Activated naive CD8-positive, alpha-beta T cell treated with anti-CD3 and anti-CD28 coated beads, Interleukin-2, amount 50 U/mL, for 24 hours (primary cell): Measurements from ENCODE around the gene RXRA.

Experiments
- ATAC-seq: fragments of 150-1000 bp; cut with Tn5 transposase; one replicate; pipeline ENCODE4 v1.10.0; 2021
- DNase-seq: peaks from one replicate; pipeline ENCODE4 v3.0.0; 2021
- H3K27ac Mint-ChIP-seq: one replicate; pipeline ENCODE4 v1.8.0; 2021; ENCODE audit warnings: mild to moderate bottlenecking, mixed read lengths
- H3K27me3 Mint-ChIP-seq: one replicate; pipeline ENCODE4 v1.8.0; 2021; ENCODE audit warnings: mixed read lengths
- H3K36me3 Mint-ChIP-seq: one replicate; pipeline ENCODE4 v1.8.0; 2021; ENCODE audit warnings: low read depth, mixed read lengths
- H3K4me1 Mint-ChIP-seq: one replicate; pipeline ENCODE4 v1.8.0; 2021; ENCODE audit warnings: mixed read lengths
- H3K4me3 Mint-ChIP-seq: one replicate; pipeline ENCODE4 v1.8.0; 2021; ENCODE audit warnings: mild to moderate bottlenecking, moderate library complexity, mixed read lengths
- H3K9me3 Mint-ChIP-seq: one replicate; pipeline ENCODE4 v1.8.0; 2021; ENCODE audit warnings: mixed read lengths

The RXRA gene

DNA sequence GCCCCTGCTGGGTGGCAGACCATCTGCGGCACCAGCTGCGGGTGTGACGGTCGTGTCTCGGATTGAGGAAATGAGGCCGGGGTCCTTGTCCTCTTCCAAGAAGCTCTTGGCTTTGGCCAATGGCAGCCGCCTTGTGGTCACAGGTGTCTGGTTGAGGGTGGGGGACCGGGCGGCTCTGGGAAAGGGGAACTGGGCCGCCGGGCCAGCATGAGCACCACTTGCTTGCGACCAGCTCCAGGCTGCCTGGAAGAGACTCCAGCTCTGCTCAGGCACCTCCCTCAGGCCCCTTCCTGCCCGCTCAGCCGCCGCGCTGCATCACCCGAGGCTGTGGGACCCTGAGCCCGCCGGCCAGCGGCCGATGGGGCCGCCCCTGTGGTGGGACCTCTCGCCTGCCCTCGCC is 59.7 kb downstream of the RXRA start:
- ATAC-seq (no peak), DNase-seq (no peak)
- Mint-ChIP-seq H3K9me3 (no peaks in the 10 kb centered on the region), H3K27me3 (peaks cover 11% of the 10 kb centered on the region), H3K4me3 (no peak overlapping the region), H3K36me3 (no peaks in the 10 kb centered on the region), H3K27ac (no peak overlapping the region), H3K4me1 (peaks cover 38% of the 10 kb centered on the region)

DNA sequence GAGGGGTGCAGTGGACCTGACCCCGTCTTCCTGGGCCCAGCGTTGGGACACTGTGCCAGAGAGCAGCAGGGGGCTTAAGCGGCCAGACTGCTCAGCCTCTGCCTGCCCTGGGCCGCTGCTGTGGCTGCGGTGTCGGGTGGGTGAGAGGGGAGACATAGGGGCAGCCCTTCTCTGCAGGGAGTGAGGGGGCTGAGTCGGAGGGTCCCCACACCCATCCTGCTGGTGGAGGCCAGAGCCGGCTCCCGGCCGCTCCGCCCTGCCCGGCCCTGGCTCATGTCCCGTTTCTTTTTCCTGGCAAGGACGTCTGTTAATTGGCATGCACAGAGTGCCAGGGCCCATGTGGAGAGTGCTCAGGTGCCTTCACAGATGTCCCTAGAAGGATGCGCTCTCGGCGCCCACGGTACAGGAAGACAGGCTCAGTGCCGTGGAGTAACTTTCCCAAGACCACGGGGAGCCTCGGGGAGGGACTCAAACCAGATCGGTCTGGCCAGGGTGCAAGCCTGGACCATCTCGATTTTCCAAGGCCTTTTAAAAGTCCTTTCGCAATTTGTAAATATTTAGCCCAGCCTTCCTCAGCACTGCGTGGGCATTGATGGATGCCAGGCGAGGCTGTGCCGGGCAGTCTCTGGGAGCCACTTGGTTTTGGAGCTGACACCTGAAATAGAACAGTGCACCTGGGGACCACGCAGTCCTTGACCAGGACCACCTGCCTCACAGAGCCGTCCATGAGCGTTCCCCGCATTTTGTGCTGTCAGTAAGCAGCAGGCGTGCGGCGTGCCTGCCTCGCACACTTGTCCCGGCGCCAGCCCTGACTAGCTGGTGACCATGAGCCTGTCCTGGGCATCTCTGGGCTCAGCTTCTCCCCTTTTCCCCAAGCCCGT is 60.9 kb downstream of the RXRA start:
- Mint-ChIP-seq H3K27me3 (peaks cover 11% of the 10 kb centered on the region), H3K4me3 (no peak overlapping the region), H3K9me3 (no peaks in the 10 kb centered on the region), H3K27ac (no peak overlapping the region), H3K36me3 (no peaks in the 10 kb centered on the region), H3K4me1 (peaks cover 41% of the 10 kb centered on the region)
- DNase-seq (no peak), ATAC-seq (no peak)

DNA sequence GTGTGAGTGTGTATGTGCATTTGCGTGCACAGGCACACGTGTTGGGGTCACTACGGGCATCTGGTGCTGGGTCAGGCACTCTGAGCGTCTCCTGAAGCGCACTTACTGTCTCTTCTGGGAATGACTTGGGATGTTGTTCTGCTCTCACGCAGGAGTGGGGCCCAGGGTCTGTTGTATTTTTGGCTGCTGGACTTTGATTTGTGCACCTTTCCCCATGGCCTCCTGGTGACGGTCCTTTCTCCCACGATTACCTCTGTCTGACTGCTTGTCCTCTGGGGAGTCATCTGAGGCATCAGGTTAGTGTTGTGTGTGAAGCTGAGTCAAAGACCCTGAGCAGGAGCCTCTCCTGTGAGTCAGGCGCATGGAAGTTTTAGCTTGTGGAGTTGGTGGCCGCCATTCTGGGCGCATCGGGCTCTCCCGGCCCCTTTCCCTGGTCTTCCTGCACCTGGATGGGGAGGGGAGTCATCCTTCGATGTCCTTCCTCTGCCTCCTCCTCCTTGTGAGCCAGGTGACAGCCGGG is 62.1 kb downstream of the RXRA start:
- ATAC-seq = no peak
- Mint-ChIP-seq H3K27ac (no peak overlapping the region), H3K4me3 (no peak overlapping the region), H3K4me1 (peaks cover 45% of the 10 kb centered on the region), H3K9me3 (no peaks in the 10 kb centered on the region), H3K27me3 (peaks cover 12% of the 10 kb centered on the region), H3K36me3 (no peaks in the 10 kb centered on the region)
- DNase-seq = no peak

DNA sequence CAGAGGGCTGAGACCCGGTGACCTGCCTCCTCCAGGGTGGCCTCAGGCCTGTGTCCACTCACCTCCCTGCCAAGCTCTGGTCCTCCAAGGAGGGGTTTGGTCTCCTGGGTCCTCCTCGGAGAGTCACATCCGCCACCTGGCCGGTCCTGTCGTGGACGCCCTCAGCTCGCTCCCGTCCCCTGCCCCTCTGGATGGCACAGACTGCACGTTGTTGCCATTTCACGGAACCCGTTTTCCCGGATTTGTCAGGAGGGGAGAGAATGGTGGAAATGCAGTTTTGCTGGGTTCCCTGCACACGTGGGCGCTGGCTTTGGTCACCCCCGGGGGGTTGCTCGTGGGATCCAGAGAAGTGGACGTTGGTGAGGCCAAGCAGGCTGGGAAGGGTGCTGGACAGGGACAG is 62.7 kb downstream of the RXRA start:
- no peak for DNase-seq
- Mint-ChIP-seq H3K4me3 (no peak overlapping the region), H3K27me3 (peaks cover 17% of the 10 kb centered on the region), H3K36me3 (peaks cover 2% of the 10 kb centered on the region), H3K27ac (no peak overlapping the region), H3K9me3 (peaks cover 3% of the 10 kb centered on the region), H3K4me1 (peaks cover 51% of the 10 kb centered on the region)
- ATAC-seq = no peak

DNA sequence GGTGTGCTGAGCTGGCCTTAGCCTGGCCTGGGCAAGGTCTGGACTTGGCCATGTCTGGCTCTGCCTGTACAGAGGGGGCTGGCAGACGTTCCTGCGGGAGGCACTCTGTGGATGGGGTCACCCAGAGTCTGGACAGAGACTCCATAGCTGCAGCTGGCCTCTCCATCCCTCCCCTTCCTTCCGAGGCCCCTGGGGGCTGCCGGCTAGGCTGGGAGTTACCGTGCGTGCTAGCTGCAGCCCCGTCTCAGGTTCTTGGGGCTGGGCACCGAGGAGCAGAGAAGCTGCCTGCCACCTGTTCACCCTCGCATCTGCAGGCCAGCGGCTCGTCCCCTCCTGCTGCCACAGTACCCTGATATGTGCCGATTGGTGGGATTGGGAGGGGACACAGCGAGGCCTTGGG is 63.4 kb downstream of the RXRA start:
- peaks cover 17% of the 10 kb centered on the region for H3K27me3 Mint-ChIP-seq
- peaks cover 8% of the 10 kb centered on the region for H3K9me3 Mint-ChIP-seq
- no peak overlapping the region for H3K4me3 Mint-ChIP-seq
- H3K4me1 Mint-ChIP-seq = peaks cover 56% of the 10 kb centered on the region
- ATAC-seq (no peak), DNase-seq (no peak)
- H3K27ac Mint-ChIP-seq = no peak overlapping the region
- peaks cover 3% of the 10 kb centered on the region for H3K36me3 Mint-ChIP-seq

DNA sequence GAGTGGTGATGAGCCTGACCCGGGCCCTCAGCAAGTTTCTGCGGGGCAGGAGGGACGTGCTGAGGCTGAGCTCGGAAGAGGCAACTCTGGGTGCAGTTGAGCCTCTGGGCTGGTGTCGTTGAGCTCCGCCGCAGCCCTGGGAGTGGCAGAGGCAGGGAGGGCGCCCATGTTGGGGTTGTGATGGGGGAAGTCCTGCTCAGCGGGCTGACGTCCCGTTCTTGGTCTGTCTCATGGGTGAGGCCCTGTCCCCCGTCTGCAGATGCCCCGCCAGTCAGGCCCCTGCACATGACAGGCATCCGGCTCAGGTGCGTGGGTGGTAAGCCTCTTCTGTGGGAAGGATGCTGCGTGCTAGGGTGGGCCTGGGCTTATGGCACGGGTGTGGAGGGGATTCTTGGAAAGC is 64.3 kb downstream of the RXRA start:
- DNase-seq (peak; percentile 85), ATAC-seq (peak; percentile 72)
- peaks cover 61% of the 10 kb centered on the region for H3K4me1 Mint-ChIP-seq
- H3K27me3 Mint-ChIP-seq = peaks cover 17% of the 10 kb centered on the region
- peaks cover 8% of the 10 kb centered on the region for H3K9me3 Mint-ChIP-seq
- peak overlapping the region; percentile 95 for H3K27ac Mint-ChIP-seq
- H3K4me3 Mint-ChIP-seq = peak overlapping the region; percentile 71
- H3K36me3 Mint-ChIP-seq = peaks cover 3% of the 10 kb centered on the region

DNA sequence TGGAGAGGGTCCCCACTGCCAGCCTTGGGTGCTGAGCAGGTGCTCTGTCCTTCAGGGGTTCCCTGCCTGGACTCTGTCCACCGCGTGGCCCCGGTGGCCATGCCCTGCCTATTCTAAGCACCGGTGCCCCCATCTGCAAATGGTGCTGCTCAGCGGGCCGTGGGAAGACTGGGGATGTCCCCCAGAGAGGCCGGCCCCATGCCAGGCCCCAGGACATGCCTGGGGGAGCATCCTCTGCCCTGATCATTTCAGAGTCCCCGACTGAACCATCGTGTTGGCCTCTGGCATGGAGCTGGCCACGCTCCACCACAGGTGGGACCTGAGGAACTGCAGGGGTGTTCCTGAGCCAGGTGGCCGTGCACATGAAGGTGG is 64.7 kb downstream of the RXRA start:
- DNase-seq (no peak), ATAC-seq (peak; percentile 11)
- peak overlapping the region; percentile 95 for H3K27ac Mint-ChIP-seq
- H3K36me3 Mint-ChIP-seq = peaks cover 3% of the 10 kb centered on the region
- H3K9me3 Mint-ChIP-seq = peaks cover 8% of the 10 kb centered on the region
- peak overlapping the region; percentile 71 for H3K4me3 Mint-ChIP-seq
- H3K27me3 Mint-ChIP-seq = peaks cover 17% of the 10 kb centered on the region
- H3K4me1 Mint-ChIP-seq = peaks cover 65% of the 10 kb centered on the region

DNA sequence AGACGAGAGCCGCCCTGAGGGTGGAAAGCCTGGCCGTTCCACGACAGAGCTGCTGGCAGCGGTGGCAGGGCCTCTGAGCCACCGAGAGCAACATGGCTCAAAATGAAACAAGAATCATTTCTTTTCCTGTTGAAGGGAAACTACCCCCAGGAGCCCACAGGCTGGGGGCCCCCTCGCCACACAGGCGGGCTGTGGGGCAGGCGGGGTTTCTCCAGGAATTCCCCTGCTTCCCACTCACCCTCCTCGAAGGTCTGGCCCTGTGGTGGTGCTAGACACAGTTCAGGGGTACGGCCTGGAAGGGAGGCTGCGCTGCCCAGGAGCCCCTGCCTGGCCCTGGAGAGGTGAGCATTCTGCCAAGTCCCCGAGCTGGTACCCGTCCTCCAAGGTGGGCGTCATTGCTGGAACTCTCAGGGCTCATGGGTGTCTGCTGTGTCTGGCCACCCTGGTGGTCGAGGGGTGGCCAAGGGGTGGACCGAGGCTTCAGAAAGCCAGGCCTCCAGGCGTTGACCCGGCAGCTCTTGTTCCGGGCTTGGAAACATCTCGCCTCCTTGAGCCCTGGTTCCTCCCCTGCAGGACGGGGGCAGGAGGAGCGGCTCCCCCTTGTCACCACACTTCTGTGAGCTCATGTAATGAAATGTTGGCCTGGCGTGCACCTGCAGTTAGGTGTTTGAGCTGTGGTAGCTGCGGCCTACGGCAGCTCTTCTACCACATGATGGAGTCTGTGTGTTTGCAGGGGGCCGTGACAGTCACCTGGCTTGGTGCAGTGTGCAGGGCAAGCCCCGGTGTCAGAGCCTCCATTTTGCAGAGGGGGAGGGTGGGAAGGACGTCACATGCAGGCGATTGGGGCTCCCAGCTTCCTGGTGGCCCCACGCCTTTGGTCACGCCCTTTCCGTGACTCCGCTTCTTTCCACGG is 65.3 kb downstream of the RXRA start:
- ATAC-seq = peak; percentile 72
- H3K9me3 Mint-ChIP-seq = peaks cover 8% of the 10 kb centered on the region
- peak overlapping the region; percentile 95 for H3K27ac Mint-ChIP-seq
- H3K36me3 Mint-ChIP-seq = peaks cover 3% of the 10 kb centered on the region
- H3K27me3 Mint-ChIP-seq = peaks cover 17% of the 10 kb centered on the region
- H3K4me1 Mint-ChIP-seq = peaks cover 72% of the 10 kb centered on the region
- DNase-seq = peak; percentile 86
- peak overlapping the region; percentile 75 for H3K4me3 Mint-ChIP-seq

DNA sequence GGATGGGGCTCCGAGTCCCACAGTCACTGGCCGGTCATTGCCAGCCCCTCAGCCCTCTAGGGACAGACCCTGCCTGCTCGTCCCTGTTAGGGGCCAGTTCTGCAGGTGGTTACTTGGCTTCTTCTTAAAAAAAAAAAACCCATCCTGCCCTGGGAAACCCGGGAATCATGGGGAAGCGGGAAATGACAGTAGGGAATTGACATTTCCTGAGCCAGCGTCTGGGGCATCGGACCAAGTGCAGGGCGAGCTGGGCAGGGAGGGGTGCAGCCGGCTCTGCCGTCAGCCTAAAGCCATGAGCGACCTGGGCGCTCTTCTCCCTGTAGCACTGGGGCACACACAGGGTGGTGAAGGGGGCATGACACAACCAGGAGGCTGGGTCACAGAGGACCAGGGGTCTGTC is 66.6 kb downstream of the RXRA start:
- Mint-ChIP-seq H3K9me3 (peaks cover 8% of the 10 kb centered on the region), H3K27me3 (peaks cover 17% of the 10 kb centered on the region), H3K4me3 (peak overlapping the region; percentile 50), H3K27ac (no peak overlapping the region), H3K4me1 (peaks cover 83% of the 10 kb centered on the region), H3K36me3 (peaks cover 3% of the 10 kb centered on the region)
- no peak for ATAC-seq
- no peak for DNase-seq

DNA sequence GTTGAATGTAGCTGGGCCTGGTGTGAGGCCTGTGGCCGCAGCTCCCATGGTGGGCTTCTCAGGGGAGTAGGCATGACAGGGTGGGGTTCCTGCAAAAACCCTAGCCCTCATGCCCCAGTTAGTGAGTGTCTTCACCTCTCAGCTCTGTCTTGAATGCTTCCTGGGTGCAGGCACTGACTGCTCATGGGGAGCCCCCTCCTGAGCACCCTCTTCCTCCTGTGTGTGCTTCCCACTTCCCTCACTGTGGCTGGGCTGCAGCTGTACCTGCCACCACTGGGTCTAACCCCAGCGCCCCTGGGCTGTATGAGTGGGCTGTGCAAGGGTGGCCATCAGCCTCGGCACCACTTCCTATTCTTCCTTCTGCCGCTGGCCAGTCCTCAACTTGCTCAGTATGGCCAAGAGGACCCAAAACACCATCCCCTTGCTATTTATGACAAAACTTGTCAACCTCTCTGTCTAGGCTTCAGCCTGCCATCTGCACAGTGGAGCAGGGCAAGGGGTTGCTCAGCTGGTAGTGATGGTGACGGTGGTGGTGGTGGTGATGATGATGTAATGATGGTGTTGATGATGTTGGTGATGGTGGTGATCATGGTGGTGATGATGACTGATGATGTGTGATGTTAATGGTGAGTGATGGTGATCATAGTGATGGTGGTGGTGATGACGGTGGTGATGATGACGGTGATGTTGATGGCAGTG is 67.5 kb downstream of the RXRA start:
- Mint-ChIP-seq H3K27ac (peak overlapping the region; percentile 3), H3K4me1 (peaks cover 77% of the 10 kb centered on the region), H3K9me3 (peaks cover 8% of the 10 kb centered on the region), H3K36me3 (peaks cover 3% of the 10 kb centered on the region), H3K27me3 (peaks cover 9% of the 10 kb centered on the region), H3K4me3 (peak overlapping the region; percentile 46)
- ATAC-seq (no peak), DNase-seq (no peak)

DNA sequence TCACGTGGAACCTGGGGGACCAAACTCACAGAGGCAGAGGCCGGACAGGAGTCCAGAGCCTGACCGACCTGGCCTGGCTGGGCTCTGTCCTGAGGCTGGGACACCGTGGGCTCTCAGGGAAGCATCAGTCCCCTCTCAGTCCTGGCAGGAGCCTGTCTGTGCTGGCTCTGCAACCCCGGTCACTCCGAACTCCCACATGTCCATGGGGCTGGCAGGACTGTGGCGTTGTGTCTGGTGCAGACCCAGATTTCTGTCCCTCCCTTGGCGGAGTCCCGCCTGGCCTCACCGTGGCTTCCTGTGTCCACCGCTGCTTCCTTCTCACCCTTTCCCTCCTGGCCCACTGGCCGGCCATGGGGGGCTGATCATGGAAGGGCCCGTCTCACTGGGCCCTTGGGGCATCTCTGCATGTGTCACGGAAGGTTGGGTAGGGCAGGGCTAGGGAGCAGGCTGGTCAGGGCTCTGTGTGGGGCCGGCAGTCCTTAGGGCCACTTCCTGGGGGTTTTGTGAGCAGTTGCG is 68.8 kb downstream of the RXRA start:
- peaks cover 6% of the 10 kb centered on the region for H3K36me3 Mint-ChIP-seq

DNA sequence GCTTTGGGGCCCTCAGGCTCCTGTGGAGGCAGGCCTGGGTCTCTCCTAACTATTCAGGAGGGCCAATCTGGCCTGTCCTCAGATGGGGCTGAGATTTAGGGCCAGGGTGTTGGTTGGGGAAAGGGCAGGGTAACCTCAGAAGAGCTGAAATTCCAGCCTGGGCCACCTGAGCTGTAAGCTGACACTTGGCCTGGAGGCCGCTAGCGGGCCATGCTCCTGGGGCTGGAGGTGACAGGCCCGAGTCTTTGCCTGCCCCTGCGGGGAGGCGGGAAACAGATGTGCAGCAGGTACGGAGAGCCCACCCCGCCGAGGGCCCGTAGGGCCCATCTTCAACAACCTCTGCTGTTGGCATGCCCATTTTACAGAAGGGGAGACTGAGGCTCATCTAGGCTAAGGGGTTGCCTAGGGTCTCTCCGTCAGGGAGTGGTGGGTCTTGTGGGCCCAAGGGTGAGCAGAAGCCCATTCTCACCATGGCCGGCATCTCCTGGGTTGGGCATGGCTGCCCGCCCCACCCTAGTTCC is 69.5 kb downstream of the RXRA start:
- peaks cover 8% of the 10 kb centered on the region for H3K9me3 Mint-ChIP-seq
- DNase-seq (no peak), ATAC-seq (no peak)
- peaks cover 6% of the 10 kb centered on the region for H3K36me3 Mint-ChIP-seq
- H3K27ac Mint-ChIP-seq = peak overlapping the region; percentile 77
- H3K4me3 Mint-ChIP-seq = peak overlapping the region; percentile 70
- peaks cover 67% of the 10 kb centered on the region for H3K4me1 Mint-ChIP-seq
- H3K27me3 Mint-ChIP-seq = peaks cover 9% of the 10 kb centered on the region

More for the DNA sequence above, 68.8 kb downstream of the RXRA start:
- Mint-ChIP-seq H3K27ac (no peak overlapping the region), H3K27me3 (peaks cover 9% of the 10 kb centered on the region), H3K4me1 (peaks cover 74% of the 10 kb centered on the region), H3K9me3 (peaks cover 8% of the 10 kb centered on the region), H3K4me3 (no peak overlapping the region)
- DNase-seq = no peak
- ATAC-seq = no peak

DNA sequence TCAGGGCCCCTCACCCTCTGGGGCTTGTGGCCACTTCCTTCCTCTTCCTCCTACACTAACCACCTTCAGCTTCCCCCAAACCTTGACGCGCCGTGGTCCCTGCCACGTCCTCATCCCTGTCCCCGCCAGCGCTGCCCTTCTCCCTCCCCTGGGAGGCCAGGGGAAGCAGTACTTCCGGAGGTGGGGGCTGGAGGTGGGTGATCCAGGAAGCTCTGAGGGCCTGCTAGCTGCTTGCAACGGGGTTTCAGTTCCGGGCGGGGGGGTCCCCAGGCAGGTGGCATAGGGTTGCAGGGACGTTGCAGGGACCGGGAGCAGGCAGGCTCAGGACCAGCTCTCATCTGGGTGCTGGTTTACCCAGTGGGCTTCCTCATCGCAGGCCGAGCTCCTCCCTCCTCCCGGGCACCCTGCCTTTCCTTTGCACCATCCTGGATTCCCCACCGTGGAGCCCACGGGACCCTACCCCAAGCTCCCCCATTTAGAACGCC is 70.0 kb downstream of the RXRA start:
- peaks cover 8% of the 10 kb centered on the region for H3K9me3 Mint-ChIP-seq
- ATAC-seq = peak; percentile 54
- H3K4me3 Mint-ChIP-seq = peak overlapping the region; percentile 70
- H3K27ac Mint-ChIP-seq = peak overlapping the region; percentile 77
- H3K27me3 Mint-ChIP-seq = peaks cover 9% of the 10 kb centered on the region
- DNase-seq = peak; percentile 85
- peaks cover 62% of the 10 kb centered on the region for H3K4me1 Mint-ChIP-seq
- H3K36me3 Mint-ChIP-seq = peaks cover 6% of the 10 kb centered on the region
